ENCODE data around the gene RPL35.

The RPL35 gene

DNA sequence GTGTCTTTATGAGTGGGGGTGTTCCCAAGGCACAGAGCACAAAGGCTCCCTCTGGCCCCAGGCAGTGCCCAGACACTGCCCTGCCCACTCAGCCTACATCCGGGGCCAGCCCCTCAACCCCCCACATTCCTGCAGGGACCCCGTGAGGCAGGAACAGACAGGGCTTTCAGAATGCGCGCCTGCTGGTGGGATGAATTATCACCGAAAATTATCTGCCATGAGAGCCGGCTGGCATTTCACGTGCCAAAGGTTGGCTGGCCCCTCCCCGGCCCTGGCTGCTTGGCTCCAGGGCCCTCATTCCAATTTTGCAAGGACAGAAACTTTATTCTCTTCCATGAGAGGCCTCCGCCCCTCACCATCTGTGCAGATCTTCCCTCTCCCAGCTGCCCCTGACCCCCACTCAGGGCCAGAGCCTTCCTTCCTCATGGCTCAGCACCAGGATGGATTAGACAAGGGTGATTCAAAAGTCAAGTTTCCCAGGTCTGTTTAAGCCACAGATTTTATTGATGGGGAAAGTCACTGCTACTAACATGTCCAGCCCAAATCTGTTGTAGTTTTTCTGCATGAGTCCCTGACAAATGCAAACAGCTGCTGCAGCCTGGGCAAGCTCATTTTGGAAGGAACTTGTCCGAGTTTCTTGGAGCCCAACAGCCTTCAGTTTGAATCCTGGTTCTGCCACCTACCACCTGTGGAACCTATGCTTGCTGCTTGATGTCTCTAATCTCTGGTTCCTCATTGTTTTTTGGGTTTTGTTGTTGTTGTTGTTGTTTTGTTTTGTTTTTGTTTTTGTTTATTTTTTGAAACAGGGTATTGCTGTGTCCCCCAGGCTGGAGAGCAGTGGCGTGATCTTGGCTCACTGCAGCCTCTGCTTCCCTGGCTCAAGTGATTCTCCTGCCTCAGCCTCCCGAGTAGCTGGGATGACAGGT lies 40.8 kb downstream of the RPL35 start:
- DNase-seq (ENCODE audit: low spot score): no peak

DNA sequence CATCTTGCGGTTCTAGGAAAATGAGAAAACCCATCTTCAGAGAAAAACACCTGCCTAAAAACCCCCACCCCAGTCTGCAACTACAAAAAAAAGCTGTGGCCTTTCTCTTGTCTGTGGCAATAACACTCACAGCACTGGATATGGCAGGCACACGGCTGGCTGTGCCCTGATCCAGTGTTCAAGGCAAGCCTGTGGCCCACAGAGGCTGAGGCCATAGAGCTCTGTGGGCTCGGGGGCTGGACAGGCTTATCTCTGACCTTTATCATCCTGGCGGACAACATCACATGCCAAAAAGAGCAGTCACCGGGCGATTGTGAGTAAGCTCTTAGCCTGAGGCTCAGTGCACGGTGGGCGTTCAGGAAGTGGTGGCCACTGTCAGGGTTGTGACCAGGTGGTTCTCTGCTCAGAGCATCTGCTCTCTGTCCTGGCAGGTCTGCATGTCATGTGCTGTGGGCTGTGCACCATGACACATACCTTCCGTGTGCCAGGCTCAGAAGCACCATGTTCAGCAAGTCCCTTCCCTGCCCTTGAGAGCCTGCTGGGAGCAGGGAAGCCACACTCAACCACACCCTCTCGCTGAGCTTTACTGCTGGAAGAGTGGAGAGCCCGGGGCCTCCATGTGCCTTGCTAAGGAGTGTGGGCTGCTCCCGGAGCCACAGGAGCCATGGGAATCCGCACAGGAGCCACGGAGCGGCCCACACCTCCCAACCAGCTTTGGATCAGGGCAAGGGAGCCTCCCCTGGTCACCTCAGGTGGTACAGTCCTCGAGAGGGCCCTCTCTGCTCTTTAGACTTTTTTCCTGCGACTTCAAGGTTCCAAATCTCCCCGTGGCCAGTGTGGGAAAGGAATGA lies 43.1 kb downstream of the RPL35 start:
- DNase-seq (ENCODE audit: low spot score): no peak

DNA sequence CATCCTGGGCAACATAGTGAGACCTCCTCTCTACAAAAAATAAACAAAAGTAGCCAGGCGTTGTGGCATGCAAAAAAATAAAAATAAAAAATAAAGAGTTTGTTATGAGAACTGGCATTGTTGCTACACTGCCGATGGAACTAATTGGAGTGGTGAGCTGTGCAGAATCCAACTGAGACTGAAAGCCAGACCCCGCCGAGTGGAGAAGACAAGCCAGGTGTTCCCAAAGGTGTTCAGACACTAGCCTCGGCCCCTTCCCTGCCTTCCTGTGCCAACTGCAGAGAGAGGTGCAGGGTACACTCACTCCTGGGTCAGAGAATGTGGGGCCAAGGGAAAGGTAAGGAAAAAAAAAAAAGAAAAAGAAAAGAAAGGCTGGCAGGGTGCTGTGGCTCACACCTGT lies 46.2 kb downstream of the RPL35 start:
- DNase-seq (ENCODE audit: low spot score): no peak

DNA sequence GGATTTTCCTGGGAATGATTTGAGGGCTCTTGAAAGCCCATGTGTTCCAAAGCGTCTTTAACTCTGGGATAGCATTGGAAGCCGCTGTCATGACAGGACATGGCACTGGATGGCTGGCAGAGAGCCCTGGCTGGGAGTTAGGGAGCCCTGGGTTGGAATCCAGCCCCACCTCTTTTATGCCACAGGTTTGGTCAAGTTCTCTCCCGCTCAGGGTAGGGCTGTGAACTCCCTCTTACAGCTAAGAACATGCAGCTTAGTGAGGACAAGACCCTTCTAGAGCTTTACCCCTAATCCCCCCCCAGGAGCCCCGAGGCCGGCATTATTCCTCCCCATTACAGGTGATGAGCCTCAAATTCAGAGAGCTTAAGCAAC lies 47.6 kb downstream of the RPL35 start:
- DNase-seq (ENCODE audit: low spot score): no peak

DNA sequence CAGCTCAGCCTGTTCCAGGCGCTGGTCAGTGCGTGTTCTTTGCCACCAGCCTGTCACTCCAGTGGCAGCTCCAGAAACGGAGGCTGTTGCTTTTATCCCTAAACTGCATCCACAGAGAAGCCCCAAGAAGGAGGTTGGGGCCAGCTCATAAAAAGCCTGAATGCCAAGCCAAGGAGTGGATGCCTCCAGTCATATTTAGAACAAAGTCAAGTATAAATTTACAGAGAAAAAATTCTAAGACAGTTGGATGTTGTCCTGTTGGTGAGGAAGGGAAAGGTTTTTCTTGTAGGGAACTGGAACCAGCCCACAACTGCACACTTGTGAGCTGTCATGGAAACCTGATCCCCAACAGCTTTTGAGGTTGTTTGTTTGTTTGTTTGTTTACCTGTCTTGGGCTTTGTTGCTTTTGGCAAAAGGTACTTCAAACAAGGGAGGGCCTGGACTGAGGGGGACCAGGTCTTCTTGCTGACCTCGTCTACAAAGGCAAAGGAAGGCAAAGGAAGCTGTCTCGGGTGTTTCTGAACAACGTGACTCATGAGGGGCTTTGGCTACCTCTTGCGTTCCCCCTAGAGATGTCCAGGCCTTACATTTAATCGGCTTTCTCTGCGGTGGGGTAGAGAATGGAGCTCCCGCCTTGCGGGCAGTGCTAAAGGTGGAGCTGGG lies 48.1 kb downstream of the RPL35 start:
- no peak for DNase-seq (ENCODE audit: low spot score)

DNA sequence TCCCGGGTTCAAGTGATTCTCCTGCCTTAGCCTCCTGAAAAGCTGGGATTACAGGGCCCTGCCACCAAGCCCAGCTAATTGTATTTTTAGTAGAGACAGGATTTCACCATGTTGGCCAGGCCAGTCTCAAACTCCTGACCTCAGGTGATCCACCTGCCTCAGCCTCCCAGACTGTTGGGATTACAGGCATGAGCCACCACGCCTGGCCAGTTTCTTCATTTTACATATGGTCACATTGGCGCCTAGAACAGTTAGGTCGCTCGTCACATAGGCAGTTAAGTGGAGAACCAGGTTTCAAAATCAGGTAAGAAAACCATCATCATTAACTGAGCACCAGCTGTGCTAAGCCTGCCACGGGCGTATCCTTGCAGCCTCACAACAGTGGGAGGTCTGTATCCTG lies 48.7 kb downstream of the RPL35 start:
- no peak for DNase-seq (ENCODE audit: low spot score)

DNA sequence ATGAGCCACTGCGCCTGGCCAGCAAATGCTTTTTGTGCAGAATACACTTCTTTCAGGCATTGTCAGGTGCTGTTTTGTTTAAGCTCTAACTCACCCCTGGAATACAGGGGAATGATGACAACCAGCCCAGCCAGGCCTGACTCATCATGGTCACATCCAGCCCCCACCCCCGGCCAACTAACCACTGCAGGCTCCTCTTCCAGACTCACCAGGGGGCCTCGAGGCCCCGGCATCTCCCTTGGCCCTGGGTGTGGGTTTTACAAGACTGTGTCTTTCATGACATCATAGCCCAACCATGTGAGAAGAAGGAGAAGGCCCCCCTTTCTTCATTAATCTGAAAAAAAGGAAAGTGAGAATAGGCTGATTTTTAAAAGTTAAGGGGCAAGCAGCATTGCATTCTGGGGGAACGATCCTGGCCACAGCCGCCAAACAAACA lies 49.3 kb downstream of the RPL35 start:
- DNase-seq (ENCODE audit: low spot score): no peak

DNA sequence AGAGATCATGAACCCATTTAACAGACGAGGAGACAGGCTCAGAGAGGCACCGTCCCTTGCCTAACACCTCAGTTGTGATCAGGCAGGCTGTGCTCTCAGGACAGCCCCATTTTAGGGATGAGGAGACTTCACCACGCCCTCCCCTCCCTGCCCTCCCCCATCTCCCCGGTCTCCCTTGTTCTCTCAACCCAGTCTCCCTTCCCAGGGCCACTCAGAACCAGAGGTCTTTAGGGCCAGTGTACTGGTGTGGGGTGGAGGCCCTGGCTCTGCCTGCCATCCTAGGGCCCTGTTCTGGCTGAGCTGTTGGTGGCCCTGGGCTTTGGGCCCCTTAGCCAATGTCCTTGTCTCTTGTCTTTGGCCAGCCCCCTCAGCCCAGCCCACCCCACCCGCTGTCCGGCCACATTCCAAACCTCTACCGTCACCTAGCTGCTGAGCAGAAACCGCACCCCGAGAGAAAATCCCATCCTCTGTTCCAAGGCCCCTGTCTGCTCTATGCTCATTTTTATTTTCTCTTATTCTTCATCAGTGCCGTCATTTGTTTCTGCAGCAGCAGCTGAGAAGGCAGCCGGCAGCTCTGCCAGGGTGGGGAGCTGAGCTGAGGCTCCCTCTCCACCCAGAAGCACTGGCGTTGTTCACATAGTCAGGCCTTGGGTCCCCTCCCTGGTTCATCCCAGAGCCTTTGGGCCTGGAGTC lies 50.9 kb downstream of the RPL35 start:
- DNase-seq (ENCODE audit: low spot score): no peak

DNA sequence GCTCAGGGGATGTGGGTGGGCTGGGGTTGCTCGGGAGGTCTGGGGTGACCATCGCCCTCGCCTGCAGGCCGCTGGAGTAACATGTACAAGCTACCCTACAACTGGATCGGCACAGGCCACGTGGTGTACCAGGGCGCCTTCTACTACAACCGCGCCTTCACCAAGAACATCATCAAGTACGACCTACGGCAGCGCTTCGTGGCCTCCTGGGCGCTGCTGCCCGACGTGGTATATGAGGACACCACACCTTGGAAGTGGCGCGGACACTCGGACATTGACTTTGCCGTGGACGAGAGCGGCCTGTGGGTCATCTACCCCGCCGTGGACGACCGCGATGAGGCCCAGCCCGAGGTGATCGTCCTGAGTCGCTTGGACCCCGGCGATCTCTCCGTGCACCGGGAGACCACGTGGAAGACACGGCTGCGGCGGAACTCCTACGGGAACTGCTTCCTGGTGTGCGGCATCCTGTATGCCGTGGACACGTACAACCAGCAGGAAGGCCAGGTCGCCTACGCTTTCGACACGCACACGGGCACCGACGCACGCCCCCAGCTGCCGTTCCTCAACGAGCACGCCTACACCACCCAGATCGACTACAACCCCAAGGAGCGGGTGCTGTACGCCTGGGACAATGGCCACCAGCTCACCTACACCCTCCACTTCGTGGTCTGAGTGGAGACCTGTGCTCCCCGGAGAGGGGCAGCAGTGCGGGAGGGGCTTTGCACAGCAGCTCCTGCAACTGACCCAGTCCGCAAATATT lies 51.8 kb downstream of the RPL35 start:
- no peak for DNase-seq (ENCODE audit: low spot score)

DNA sequence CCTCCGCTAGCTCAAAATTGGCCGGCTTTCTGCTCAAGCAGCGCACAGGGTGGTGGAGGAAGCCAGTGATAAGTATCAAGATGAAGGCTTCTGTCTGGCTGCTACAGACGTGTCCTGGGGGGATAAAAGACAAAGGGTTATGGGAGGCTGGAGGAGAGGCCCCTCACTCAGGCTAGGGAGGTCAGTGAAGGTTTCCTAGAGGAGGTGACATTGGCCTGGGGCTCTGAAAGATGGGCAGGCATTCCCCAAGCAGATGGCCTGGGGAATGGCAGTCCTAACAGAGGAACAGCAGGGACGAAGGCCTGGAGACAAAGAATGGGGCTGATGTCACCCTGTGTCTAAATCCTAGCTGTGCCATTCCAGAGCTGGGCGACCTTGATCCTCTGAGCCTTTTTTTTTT lies 52.5 kb downstream of the RPL35 start:
- DNase-seq (ENCODE audit: low spot score): no peak

DNA sequence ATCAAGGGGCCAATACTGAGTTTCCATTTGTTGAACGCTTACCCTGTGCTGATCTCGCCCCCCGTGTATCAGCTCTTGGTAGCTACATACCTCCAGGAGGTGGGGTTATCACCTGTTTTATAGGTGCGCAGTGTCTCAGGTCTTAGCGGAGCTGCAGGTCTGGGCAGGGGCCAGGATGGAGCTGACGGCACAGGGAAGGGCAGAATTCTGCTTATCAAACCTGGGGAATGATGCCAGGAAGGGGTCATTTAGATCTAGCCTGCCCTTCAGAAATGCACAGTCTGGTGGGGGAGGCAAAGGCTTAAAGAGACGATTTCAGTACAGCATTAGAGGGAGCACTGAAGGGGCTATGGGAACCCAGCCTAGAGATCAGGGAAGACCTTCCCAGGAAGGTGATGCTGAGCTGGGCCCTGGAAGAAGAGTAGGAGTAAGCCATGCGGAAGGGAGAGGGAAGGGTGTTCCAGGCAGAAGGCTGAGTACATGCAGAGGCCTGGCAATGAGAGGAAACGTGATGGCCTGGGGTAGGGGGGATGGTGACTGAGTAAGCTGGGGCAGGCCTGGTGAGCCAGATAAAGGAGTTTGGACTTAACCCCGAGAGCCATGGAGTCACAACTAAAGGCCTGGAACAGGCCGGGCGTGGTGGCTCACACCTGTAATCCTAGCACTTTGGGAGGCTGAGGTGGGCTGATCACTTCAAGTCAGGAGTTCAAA lies 53.4 kb downstream of the RPL35 start:
- no peak for DNase-seq (ENCODE audit: low spot score)

Data from D341Med (cell line).